Suprapubic skin (tissue), 4 donors: ENCODE measurements around the gene PASK. TPM values are rescaled to one million over a fixed set of nuclear protein-coding genes. Genes with fewer than 3 reads are reported as not detected.

ENCODE experiments used
- DNase-seq, 2 donors: peaks; one replicate each; pipeline ENCODE4 v3.0.0-alpha.2; 2019; ENCODE audit warnings: low spot score in 2 of 2
- H3K27ac ChIP-seq: fragments of 200-600 bp; sonication (generic); one replicate; pipeline ENCODE4 v1.5.1; 2019
- H3K27me3 ChIP-seq: fragments of 200-600 bp; sonication (generic); one replicate; pipeline ENCODE4 v1.5.1; 2019
- H3K36me3 ChIP-seq: fragments of 200-600 bp; sonication (generic); one replicate; pipeline ENCODE4 v1.5.1; 2019
- H3K4me1 ChIP-seq: fragments of 200-600 bp; sonication (generic); one replicate; pipeline ENCODE4 v1.5.1; 2019
- H3K4me3 ChIP-seq: fragments of 200-600 bp; sonication (generic); one replicate; pipeline ENCODE4 v1.5.1; 2019; ENCODE audit warnings: mild to moderate bottlenecking
- H3K9me3 ChIP-seq: fragments of 200-600 bp; sonication (generic); one replicate; pipeline ENCODE4 v1.5.1; 2019
- EP300 ChIP-seq: sonication (generic); formaldehyde crosslinking; IDR thresholded peaks from one replicate; pipeline ENCODE4 v1.6.1; 2017; ENCODE audit warnings: antibody characterized with exemption
- POLR2A ChIP-seq, 2 donors: fragments of 450-650 bp; IDR thresholded peaks; one replicate each; pipeline ENCODE4 v1.6.1; 2017; ENCODE audit warnings: antibody characterized with exemption in 2 of 2, mild to moderate bottlenecking in 2 of 2, moderate library complexity in 2 of 2
- POLR2AphosphoS5 ChIP-seq, 3 donors: sonication (generic); formaldehyde crosslinking; IDR thresholded peaks; one replicate each; pipeline ENCODE4 v1.6.1; 2017; ENCODE audit warnings: antibody characterized with exemption in 3 of 3
- WGBS: methylation state at CpG from one replicate; pipeline ENCODE4 v1.1.5; 2018; 5-methylcytosine and 5-hydroxymethylcytosine counted together
- total RNA-seq, 4 donors: library from RNA; depleted of rRNA; stranded (reverse); fragments of >200 nt; gene quantifications; one replicate each; pipeline ENCODE4 v1.1.0, GENCODE V29; 2016
- TF ChIP-seq, protein P1 (sequence below), 2 donors: fragments of 200-600 bp in 1 of 2; fragments of 450-650 bp in 1 of 2; sonication (generic) in 1 of 2; IDR thresholded peaks; one replicate each; pipeline ENCODE4 v1.5.1; 2016 to 2019; ENCODE audit warnings: antibody characterized with exemption in 2 of 2, mild to moderate bottlenecking in 1 of 2, moderate library complexity in 1 of 2

The PASK gene
- total RNA-seq, 4 donors from 2014 or later: 9.8 to 19.7 (median 14.6) TPM

GRCh38 chr2:241163601-241164118 is 14.4 kb upstream of the PASK start:
- DNase-seq: no peak
- TF ChIP-seq POLR2AphosphoS5 (IDR thresholded peaks at IDR 0.05): no peak
- no peak for TF ChIP-seq POLR2A (IDR thresholded peaks at IDR 0.05)
- no peak for TF ChIP-seq EP300
- TF ChIP-seq, protein P1, sequence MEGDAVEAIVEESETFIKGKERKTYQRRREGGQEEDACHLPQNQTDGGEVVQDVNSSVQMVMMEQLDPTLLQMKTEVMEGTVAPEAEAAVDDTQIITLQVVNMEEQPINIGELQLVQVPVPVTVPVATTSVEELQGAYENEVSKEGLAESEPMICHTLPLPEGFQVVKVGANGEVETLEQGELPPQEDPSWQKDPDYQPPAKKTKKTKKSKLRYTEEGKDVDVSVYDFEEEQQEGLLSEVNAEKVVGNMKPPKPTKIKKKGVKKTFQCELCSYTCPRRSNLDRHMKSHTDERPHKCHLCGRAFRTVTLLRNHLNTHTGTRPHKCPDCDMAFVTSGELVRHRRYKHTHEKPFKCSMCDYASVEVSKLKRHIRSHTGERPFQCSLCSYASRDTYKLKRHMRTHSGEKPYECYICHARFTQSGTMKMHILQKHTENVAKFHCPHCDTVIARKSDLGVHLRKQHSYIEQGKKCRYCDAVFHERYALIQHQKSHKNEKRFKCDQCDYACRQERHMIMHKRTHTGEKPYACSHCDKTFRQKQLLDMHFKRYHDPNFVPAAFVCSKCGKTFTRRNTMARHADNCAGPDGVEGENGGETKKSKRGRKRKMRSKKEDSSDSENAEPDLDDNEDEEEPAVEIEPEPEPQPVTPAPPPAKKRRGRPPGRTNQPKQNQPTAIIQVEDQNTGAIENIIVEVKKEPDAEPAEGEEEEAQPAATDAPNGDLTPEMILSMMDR (IDR thresholded peaks at IDR 0.05): no peak
- Histone ChIP-seq H3K36me3 (peaks cover 80% of the 10 kb centered on the region), H3K27ac (no peak overlapping the region), H3K4me3 (no peak overlapping the region), H3K4me1 (peaks cover 12% of the 10 kb centered on the region), H3K27me3 (no peaks in the 10 kb centered on the region), H3K9me3 (no peaks in the 10 kb centered on the region)
- WGBS: 77% methylated on average over 3 of the region's 3 CpGs

DNA sequence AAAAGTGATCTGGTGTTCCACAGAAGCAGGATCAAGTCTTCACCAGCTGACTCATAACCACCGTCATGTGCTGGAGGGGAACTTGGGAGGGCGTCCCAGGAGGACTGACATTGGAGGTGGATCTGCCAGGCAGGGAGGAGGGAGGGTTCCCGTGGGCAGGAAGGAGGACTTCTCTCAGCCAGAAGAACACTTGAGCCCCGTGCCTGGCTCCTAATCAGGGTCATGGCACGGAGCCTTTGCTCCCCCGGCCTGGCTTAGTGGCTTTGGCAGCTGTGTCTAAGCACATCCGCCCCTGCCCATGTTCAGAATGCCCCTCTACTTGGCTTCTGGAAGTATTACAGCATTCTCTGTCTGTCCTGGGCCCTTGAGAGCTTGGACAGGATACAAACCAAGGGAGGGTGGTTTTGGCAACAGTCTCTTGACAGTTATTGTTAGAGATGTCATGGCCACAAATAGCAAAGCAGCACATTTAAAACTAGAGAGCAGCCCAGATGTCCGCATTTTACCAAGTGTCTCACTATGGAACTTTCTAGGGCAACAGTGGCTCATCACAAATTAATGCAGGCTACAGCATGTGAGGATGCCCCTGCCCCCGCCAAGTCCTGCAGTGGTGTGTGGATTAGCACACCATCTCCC is 12.5 kb upstream of the PASK start:
- Histone ChIP-seq H3K4me1 (peaks cover 12% of the 10 kb centered on the region), H3K9me3 (no peaks in the 10 kb centered on the region), H3K4me3 (no peak overlapping the region), H3K27ac (peak overlapping the region; percentile 76), H3K27me3 (no peaks in the 10 kb centered on the region), H3K36me3 (peaks cover 78% of the 10 kb centered on the region)
- TF ChIP-seq POLR2AphosphoS5 (IDR thresholded peaks at IDR 0.05) (peak in 1 of 3 donors; percentile 34), POLR2A (IDR thresholded peaks at IDR 0.05) (no peak), EP300 (no peak)
- TF ChIP-seq, protein P1 (IDR thresholded peaks at IDR 0.05): no peak
- DNase-seq: peak; percentile 83 to 88
- WGBS: 40% methylated on average over 9 of the region's 9 CpGs

DNA sequence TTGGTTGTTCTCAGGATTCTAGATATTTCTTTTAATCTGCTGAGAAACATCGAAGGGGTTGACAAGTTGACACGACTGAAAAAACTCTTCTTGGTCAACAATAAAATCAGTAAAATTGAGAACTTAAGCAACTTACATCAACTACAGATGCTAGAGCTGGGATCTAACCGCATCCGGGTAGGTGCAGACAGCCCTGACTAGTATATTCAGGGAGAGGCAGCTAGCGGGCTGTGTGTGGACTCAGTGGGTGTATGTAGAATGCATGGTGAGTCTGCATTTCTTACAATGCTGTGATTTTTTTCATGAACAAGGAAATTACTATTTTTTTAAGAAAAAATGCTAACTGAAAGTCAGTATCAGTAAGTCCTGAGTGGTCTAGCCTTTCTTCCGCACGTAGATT is 11.0 kb upstream of the PASK start:
- TF ChIP-seq POLR2A (IDR thresholded peaks at IDR 0.05) (no peak), EP300 (no peak), POLR2AphosphoS5 (IDR thresholded peaks at IDR 0.05) (no peak)
- TF ChIP-seq, protein P1 (IDR thresholded peaks at IDR 0.05): no peak
- Histone ChIP-seq H3K36me3 (peaks cover 67% of the 10 kb centered on the region), H3K4me3 (no peak overlapping the region), H3K27ac (no peak overlapping the region), H3K4me1 (peaks cover 12% of the 10 kb centered on the region), H3K27me3 (no peaks in the 10 kb centered on the region), H3K9me3 (no peaks in the 10 kb centered on the region)
- no peak for DNase-seq
- 95% methylated on average over 7 of the region's 7 CpGs for WGBS

GRCh38 chr2:241159116-241159515 is 9.8 kb upstream of the PASK start:
- no peaks in the 10 kb centered on the region for H3K9me3 ChIP-seq
- DNase-seq: no peak
- WGBS: 91% methylated on average over 5 of the region's 5 CpGs
- no peak overlapping the region for H3K27ac ChIP-seq
- peaks cover 66% of the 10 kb centered on the region for H3K36me3 ChIP-seq
- no peaks in the 10 kb centered on the region for H3K27me3 ChIP-seq
- H3K4me3 ChIP-seq: no peak overlapping the region
- TF ChIP-seq POLR2A (IDR thresholded peaks at IDR 0.05): no peak
- TF ChIP-seq POLR2AphosphoS5 (IDR thresholded peaks at IDR 0.05): no peak
- TF ChIP-seq, protein P1 (IDR thresholded peaks at IDR 0.05): no peak
- TF ChIP-seq EP300: no peak
- peaks cover 12% of the 10 kb centered on the region for H3K4me1 ChIP-seq

DNA sequence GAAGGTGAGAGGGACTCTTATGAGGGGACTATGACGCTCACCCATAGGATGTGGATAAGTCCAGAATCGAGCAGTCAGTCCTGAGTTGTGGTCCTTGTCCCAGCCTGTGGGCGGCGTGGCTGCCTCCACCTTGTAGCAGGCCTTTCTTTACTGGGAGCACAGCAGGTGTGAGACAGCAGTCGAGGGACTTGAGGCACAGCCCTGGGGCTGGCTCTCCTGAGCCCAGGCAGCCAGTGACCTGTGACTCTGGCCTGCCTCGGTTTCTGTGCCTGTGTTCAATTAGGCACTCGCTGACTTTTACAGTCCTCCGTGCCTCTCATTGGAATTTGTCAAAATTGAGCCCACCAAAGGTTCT is 9.3 kb upstream of the PASK start:
- TF ChIP-seq POLR2A (IDR thresholded peaks at IDR 0.05): no peak
- TF ChIP-seq, protein P1 (IDR thresholded peaks at IDR 0.05): no peak
- no peak for TF ChIP-seq POLR2AphosphoS5 (IDR thresholded peaks at IDR 0.05)
- TF ChIP-seq EP300: no peak
- H3K27ac ChIP-seq: no peak overlapping the region
- H3K27me3 ChIP-seq: no peaks in the 10 kb centered on the region
- no peaks in the 10 kb centered on the region for H3K9me3 ChIP-seq
- peaks cover 12% of the 10 kb centered on the region for H3K4me1 ChIP-seq
- no peak overlapping the region for H3K4me3 ChIP-seq
- DNase-seq: no peak
- H3K36me3 ChIP-seq: peaks cover 61% of the 10 kb centered on the region
- 100% methylated on average over 6 of the region's 8 CpGs for WGBS
